ENCODE data around the gene NRIP3.
A peak's percentile ranks its signal among the peaks of the same experiment; 100 is the strongest.
"Not testable (repeated sequence)": the region's sequence is repeated elsewhere in the genome, so short reads cannot be mapped to it uniquely, and the experiment has no call there.

NRIP3 gene

GRCh38 chr11:8964324-8965320, 39.2 kb downstream of the NRIP3 start, which contains the start of gene TMEM9B:
Gene TMEM9B (minus strand): TSS chr11:8964442. CDS start chr11:8964313, 129 bp downstream.
- DNase-seq: peak; percentile 74

GRCh38 chr11:8963569-8964323, 40.1 kb downstream of the NRIP3 start:
- DNase-seq: peak; percentile 74

- DNase-seq: no peak
These were observed 41.0 kb downstream of the NRIP3 start for GRCh38 chr11:8962841-8963240.

DNA sequence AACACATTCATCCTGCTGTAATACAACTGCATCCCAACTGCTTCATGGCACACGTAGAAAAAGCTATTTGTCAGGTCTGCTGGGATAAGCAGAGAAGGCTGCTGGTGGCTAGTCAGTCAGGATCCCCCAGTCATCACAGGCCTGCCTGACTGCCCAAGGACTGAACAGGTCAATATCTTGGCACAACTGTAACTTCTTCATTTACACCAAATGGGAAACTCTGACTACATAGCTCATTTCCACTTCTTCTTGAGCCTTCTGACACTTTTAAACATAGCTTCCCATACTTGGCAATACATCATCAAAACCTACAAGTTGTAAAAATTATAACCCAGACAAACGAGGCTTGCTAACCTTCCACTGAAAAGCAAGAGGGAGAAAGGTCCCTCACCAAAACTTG, 42.4 kb downstream of the NRIP3 start:
- DNase-seq: no peak

DNA sequence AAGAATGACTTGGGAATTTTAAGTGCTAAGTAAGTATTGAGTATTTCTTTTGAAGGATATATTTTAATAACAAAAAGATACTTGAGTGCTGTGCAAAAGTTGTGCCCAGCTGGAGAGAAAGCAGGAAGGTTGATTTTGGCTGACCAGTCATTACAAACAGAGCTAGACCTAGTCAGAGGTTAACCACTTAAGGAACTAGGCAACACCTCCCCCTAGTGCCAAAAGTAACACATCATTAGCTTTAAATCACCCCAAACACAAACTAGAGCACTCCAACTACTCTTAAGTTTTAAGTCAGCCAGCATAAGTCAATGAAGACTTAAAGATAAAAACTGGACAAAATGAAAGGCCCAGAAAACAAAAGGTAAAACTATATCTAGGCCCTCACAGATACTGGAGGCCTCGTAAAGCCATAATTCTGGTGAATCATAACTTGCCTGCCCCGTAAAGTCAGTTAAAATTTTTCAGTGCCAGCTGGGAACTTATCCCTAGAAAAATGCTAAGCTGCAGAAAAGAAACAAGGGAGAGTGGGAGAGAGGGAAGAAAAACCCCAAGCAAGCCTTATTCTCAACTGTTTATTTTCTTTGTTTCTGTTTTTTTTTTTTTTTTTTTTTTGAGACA, 44.1 kb downstream of the NRIP3 start:
- DNase-seq: no peak

DNA sequence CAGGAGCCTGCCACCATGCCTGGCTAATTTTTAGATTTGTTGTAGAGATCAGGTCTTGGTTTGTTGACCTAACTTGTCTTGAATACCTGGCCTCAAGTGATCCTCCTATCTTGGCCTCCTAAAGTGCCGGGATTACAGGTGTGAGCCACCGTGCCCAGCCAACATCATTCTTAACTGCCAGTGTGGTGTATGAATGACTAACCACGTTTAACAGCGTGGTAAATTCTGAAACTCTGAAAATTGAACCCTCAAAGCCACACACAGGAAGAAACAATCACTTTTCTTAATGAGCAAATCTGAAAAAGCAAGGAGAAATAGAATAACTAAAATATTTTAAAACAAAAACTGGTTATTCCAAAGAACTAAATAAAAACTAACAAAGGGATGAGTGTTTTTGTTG, 46.9 kb downstream of the NRIP3 start:
- no peak for DNase-seq

GRCh38 chr11:8948886-8949285, 54.9 kb downstream of the NRIP3 start:
- no peak for DNase-seq

- DNase-seq: no peak
These were observed 56.4 kb downstream of the NRIP3 start for GRCh38 chr11:8947230-8947943.

GRCh38 chr11:8942518-8943066, 61.2 kb downstream of the NRIP3 start, which contains the start of gene ASCL3:
Gene ASCL3 (minus strand): TSS chr11:8943016. CDS start chr11:8938161, 4,855 bp downstream.
- no peak for DNase-seq

DNA sequence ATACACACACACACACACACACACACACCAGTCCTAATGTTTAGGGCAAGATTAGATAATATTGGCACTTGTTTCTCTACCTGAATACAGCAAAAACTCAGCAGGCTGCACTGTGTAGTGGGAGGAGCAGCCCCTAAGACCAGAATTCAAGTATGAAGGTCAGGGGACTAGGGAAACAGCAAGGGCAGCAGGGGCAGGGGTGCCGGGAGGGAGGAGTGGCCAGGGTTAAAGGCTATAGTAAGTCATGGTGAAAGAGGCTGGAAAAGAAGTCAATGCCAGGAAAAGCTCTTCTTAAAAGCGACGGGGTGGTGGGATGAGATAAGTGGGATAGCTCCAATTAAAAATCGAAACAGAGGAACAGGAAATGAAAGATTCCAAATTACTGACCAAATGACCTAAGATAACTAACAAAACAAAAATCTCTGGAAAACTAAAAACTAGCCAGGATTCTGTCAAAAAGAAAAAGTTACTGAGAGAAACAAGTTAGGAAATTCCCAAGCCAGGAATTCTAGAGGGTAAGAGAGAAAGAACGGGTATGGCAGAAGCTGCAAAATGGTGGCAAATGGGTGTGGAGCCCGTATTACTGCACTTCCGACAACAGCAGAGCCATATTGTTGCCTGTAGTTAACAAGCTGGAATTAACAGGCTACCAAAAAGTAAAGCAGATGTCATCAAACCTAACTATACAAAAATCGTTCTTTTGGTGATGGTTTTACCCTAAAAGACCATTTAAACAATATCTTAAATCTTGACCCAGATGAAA, 62.3 kb downstream of the NRIP3 start:
- no peak for DNase-seq

- no peak for DNase-seq
These were observed 66.1 kb downstream of the NRIP3 start for GRCh38 chr11:8937659-8938058.

DNA sequence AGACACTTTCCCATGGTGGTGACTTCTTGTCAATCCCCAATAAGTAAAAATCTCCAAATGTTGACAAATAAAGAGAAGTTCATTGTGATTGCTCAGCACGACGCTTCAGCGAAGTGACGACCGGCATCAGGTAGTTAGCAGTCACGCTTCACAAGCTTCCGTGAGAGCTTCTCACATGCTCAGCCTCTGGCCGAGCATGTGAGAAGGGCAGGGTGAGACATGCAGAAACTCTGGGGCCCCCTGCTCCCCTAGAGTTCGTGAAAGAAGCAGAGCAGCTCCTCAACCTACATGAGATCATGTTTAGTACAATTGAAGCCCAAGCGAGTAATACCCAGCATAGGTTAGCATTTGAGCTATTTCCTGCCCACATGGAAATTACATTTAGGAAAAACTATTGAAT, 66.6 kb downstream of the NRIP3 start:
- no peak for DNase-seq

- DNase-seq: not testable (repeated sequence)
These were observed 68.0 kb downstream of the NRIP3 start for GRCh38 chr11:8935789-8936188.

GRCh38 chr11:8934742-8935488, 68.9 kb downstream of the NRIP3 start:
- no peak for DNase-seq

DNA sequence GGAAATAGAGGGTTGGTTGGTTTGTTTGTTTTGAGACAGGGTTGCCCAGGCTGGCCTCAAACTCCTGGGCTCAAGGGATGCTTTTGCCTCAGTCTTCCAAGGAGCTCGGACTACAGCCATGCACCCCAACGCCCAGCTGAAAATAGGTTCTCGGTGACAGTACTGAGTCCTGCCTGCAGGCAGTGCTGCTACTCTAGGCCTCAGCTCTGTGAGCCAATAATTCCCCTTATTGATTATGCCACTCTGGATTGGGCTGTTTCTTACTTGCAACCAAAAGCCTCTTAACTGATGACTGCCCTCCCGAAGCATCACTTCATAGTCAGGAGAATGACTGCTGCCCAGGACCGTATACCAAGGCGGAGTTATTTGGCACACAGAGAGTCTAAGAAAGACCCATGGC, 69.9 kb downstream of the NRIP3 start:
- no peak for DNase-seq

DNA sequence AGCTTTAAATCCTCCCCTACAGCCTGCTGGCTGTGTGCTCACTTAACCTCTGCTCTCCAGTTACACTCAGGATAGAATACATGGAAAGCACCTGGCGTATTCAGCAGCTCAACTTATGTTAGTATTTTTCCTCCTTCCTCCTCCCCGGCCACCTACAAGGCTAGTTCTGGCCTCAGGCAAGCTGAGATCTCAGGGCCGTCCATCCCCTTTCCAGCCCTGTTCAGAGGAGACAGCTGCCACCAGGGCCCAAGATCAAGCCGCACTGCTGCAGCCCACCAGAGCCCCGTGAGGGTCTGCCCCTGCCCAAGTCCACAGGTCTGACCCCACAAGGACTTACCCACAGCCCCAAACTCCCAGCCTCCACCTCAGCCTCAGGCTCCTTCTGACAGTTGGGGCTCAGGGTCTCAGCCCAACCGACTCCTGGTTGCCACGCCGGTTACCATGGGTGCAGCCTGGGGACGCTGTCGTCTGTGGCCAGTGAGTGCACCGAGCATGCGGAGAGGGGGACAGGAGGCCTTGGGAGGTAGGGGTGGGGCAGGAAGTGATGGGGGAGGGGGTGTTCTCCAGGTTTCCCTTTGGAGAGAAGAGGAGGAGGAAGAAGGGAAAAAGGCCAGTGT, 71.1 kb downstream of the NRIP3 start, which contains the start of gene C11orf16:
C11orf16 (minus strand) TSS at position 384 of the 617 bp plus-strand sequence. CDS start 639 bp downstream, outside the sequence.
- no peak for DNase-seq
